Gastroesophageal sphincter (tissue), 4 donors: ENCODE measurements around the gene THSD4. TPM values are rescaled to one million over a fixed set of nuclear protein-coding genes. Genes with fewer than 3 reads are reported as not detected.

ENCODE experiments used
- ATAC-seq: fragments of 150-250 bp; one replicate; pipeline ENCODE4 v1.9.1; 2016; ENCODE audit warnings: mild to moderate bottlenecking, moderate library complexity
- H3K27ac ChIP-seq, 4 donors: fragments of 200-600 bp; sonication (generic) in 3 of 4; 1 replicate in 3 of 4; 2 replicates in 1 of 4; pipeline ENCODE4 v1.5.1; 2016 to 2019
- H3K27me3 ChIP-seq: fragments of 200-600 bp; sonication (generic); one replicate; pipeline ENCODE4 v1.5.1; 2019
- H3K36me3 ChIP-seq, 2 donors: fragments of 200-600 bp; sonication (generic); one replicate each; pipeline ENCODE4 v1.5.1; 2019; ENCODE audit warnings: control low read depth in 1 of 2
- H3K4me1 ChIP-seq, 3 donors: fragments of 200-600 bp; sonication (generic); 1 replicate in 2 of 3; 2 replicates in 1 of 3; pipeline ENCODE4 v1.5.1; 2016 to 2019; ENCODE audit warnings: control low read depth in 2 of 3
- H3K4me3 ChIP-seq, 2 donors: fragments of 200-600 bp; sonication (generic); one replicate each; pipeline ENCODE4 v1.5.1; 2019; ENCODE audit warnings: mild to moderate bottlenecking in 1 of 2, moderate library complexity in 1 of 2
- H3K9me3 ChIP-seq, 3 donors: fragments of 200-600 bp; sonication (generic); one replicate each; pipeline ENCODE4 v1.5.1; 2017 to 2019; ENCODE audit warnings: control low read depth in 2 of 3
- EP300 ChIP-seq: sonication (generic); formaldehyde crosslinking; IDR thresholded peaks from one replicate; pipeline ENCODE4 v1.6.1; 2017; ENCODE audit warnings: antibody characterized with exemption, mild to moderate bottlenecking
- POLR2A ChIP-seq, 2 donors: fragments of 450-650 bp; IDR thresholded peaks; one replicate each; pipeline ENCODE4 v1.6.1; 2017; ENCODE audit warnings: antibody characterized with exemption in 2 of 2, mild to moderate bottlenecking in 2 of 2, moderate library complexity in 1 of 2
- POLR2AphosphoS5 ChIP-seq: sonication (generic); formaldehyde crosslinking; IDR thresholded peaks from one replicate; pipeline ENCODE4 v1.6.1; 2017; ENCODE audit warnings: antibody characterized with exemption
- WGBS, 2 donors: methylation state at CpG; one replicate each; pipeline ENCODE4 v1.1.5; 2018; ENCODE audit warnings: low coverage in 1 of 2; 5-methylcytosine and 5-hydroxymethylcytosine counted together
- total RNA-seq, 4 donors: library from RNA; depleted of rRNA; stranded (reverse); fragments of >200 nt; gene quantifications; one replicate each; pipeline ENCODE4 v1.1.0, GENCODE V29; 2016
- TF ChIP-seq, protein P1 (sequence below), 4 experiments: fragments of 200-600 bp in 2 of 4; fragments of 450-650 bp in 2 of 4; sonication (generic) in 1 of 4; IDR thresholded peaks; one replicate each; pipeline ENCODE4 v1.5.1; 2017 to 2019; ENCODE audit warnings: antibody characterized with exemption in 4 of 4, mild to moderate bottlenecking in 2 of 4, moderate library complexity in 2 of 4

Gene THSD4
- total RNA-seq, 4 donors from 2014 or later = 4.6 to 28.5 (median 17.6) TPM

DNA sequence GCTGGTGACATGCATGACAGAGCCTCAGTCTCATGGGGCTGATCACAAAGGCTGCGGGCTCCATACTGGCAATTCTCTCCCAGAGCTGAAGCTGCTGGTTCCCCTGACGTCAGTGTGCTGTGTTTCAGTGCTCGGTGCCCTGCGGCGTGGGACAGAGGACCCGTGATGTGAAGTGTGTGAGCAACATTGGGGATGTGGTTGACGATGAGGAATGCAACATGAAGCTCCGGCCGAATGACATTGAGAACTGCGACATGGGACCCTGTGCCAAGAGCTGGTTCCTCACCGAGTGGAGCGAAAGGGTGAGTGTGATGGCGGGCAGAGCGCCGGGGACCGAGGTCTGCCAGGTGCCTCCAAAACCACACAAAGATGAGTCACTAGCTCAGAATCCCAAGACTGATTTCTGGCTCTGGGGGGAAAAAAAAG, 633.0 kb downstream of the THSD4 start:
- 94% methylated on average over 9 of the region's 16 CpGs; no CpG with 5 or more reads in 1 of the 2 donors for WGBS, 2 donors
- ATAC-seq = no peak
- Histone ChIP-seq H3K9me3 (no peaks in the 10 kb centered on the region), H3K27ac (no peak overlapping the region), H3K27me3 (no peaks in the 10 kb centered on the region), H3K36me3 (peaks cover 0 to 13% of the 10 kb centered on the region in 2 donors), H3K4me3 (no peak overlapping the region), H3K4me1 (no peaks in the 10 kb centered on the region)
- no peak for TF ChIP-seq EP300
- TF ChIP-seq, protein P1, sequence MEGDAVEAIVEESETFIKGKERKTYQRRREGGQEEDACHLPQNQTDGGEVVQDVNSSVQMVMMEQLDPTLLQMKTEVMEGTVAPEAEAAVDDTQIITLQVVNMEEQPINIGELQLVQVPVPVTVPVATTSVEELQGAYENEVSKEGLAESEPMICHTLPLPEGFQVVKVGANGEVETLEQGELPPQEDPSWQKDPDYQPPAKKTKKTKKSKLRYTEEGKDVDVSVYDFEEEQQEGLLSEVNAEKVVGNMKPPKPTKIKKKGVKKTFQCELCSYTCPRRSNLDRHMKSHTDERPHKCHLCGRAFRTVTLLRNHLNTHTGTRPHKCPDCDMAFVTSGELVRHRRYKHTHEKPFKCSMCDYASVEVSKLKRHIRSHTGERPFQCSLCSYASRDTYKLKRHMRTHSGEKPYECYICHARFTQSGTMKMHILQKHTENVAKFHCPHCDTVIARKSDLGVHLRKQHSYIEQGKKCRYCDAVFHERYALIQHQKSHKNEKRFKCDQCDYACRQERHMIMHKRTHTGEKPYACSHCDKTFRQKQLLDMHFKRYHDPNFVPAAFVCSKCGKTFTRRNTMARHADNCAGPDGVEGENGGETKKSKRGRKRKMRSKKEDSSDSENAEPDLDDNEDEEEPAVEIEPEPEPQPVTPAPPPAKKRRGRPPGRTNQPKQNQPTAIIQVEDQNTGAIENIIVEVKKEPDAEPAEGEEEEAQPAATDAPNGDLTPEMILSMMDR (IDR thresholded peaks at IDR 0.05) = no peak
- no peak for TF ChIP-seq POLR2A (IDR thresholded peaks at IDR 0.05)
- TF ChIP-seq POLR2AphosphoS5 = no peak

DNA sequence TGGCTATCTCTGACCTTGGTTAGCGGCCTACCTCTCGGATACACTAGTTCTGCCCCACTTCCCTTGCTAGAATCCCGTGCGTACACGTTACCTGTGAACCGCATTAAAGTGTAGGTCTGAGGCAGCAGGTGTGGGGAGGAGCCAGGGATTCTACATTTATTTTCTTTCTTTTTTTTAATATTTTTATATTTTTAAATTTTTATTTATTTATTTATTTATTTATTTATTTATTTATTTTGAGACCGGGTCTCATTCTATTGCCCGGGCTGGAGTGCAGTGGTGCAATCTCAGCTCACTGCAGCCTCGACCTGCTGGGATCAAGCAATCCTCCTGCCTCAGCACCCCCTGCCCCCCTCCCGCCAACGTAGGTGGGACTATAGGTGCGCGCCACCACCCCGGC, 634.2 kb downstream of the THSD4 start:
- TF ChIP-seq POLR2A (IDR thresholded peaks at IDR 0.05) (no peak), POLR2AphosphoS5 (no peak), EP300 (no peak)
- TF ChIP-seq, protein P1 (IDR thresholded peaks at IDR 0.05) = no peak
- H3K36me3 ChIP-seq = peaks cover 0 to 13% of the 10 kb centered on the region in 2 donors
- WGBS, 2 donors = 94 to 97% methylated on average over 4 to 9 of the region's 14 CpGs
- H3K27ac ChIP-seq = no peak overlapping the region
- no peak for ATAC-seq
- H3K9me3 ChIP-seq = no peaks in the 10 kb centered on the region
- no peaks in the 10 kb centered on the region for H3K27me3 ChIP-seq
- no peaks in the 10 kb centered on the region for H3K4me1 ChIP-seq
- H3K4me3 ChIP-seq = no peak overlapping the region

DNA sequence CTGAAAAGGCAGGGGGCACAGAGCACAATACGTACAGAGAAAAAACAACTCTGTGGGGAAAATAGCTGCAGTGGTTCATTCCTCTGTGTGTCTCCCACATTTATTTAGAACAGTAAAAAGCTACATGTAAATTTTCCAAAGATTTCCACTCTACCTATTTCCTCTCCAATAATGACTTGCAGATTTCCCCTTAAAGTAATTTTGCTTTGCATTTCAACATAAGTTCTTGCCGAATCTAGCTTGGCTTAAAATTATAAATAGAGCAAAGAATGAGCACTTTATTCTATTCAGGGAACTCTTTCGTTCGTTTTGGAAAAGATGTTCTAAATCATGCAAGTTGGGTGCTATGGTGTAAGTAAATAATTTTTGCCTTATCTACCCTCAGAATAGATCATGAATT, 636.9 kb downstream of the THSD4 start:
- Histone ChIP-seq H3K27ac (no peak overlapping the region), H3K4me1 (no peaks in the 10 kb centered on the region), H3K36me3 (peaks cover 0 to 5% of the 10 kb centered on the region in 2 donors), H3K4me3 (no peak overlapping the region), H3K9me3 (peaks cover 0 to 6% (median 0%) of the 10 kb centered on the region in 3 donors), H3K27me3 (no peaks in the 10 kb centered on the region)
- 45 to 78% methylated on average over 1 to 4 of the region's 4 CpGs for WGBS, 2 donors
- no peak for TF ChIP-seq POLR2A (IDR thresholded peaks at IDR 0.05)
- TF ChIP-seq, protein P1 (IDR thresholded peaks at IDR 0.05) = no peak
- ATAC-seq = no peak

DNA sequence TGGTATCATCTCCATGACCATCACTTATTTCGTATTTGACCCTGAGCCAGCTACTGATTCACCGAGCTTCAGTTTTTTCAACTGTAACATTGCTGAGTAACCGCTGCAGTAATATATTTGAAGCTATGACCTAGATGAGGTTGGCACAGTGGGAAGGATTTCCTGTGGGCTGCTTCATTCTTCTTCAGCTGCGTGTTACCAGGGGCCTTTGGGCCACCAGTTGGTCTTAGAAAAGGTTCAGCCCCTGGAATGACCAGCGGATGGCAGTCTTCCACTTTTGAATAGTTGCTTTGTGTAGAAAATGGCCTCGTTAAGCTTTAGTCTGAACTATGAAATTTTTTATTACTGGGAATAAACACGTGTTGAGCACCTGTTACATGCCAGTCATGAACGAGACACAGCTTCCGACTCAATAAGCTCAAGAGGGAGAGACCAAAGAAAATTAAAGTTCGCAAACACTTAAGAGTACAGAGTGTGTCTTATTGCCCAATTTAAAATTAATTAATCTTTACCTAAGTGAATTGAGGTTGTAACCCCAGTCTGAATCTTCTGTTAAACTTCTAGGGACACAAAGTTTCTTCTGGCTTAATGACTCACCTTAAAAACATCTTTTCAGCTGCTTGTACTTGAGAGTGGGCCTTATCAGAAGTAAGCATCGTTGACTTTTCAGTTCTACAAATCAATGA, 637.5 kb downstream of the THSD4 start:
- H3K27ac ChIP-seq = no peak overlapping the region
- ATAC-seq = no peak
- TF ChIP-seq, protein P1 (IDR thresholded peaks at IDR 0.05) = no peak
- TF ChIP-seq POLR2A (IDR thresholded peaks at IDR 0.05) = no peak
- TF ChIP-seq POLR2AphosphoS5 = no peak
- TF ChIP-seq EP300 = no peak
- H3K27me3 ChIP-seq = no peaks in the 10 kb centered on the region
- whole genome bisulfite sequencing, 2 donors = 49 to 71% methylated on average over 11 of the region's 11 CpGs
- H3K4me3 ChIP-seq = no peak overlapping the region
- peaks cover 0 to 6% (median 0%) of the 10 kb centered on the region in 3 donors for H3K9me3 ChIP-seq
- peaks cover 0 to 5% of the 10 kb centered on the region in 2 donors for H3K36me3 ChIP-seq
- H3K4me1 ChIP-seq = no peaks in the 10 kb centered on the region

DNA sequence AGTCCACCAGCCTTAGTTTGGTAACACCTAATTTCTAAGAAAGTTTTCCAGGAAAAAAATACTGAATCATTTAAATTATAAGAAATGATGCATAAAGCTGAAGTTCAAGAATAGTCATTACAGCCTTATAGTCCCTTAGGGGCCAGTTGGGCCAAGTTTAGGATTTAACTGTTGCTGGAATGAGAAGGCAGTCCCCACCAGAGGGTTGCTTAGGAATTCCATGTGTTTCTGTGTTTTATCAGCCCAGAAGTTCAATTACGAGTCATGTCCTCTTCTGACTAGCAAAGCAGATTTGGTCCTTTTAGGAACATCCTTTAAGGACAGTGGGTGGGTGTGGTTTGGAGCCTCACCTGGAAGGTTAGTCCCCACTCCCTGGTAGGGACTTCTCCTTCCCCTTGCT, 638.1 kb downstream of the THSD4 start:
- no peaks in the 10 kb centered on the region for H3K27me3 ChIP-seq
- H3K36me3 ChIP-seq = peaks cover 0 to 2% of the 10 kb centered on the region in 2 donors
- TF ChIP-seq EP300 (no peak), POLR2A (IDR thresholded peaks at IDR 0.05) (no peak), POLR2AphosphoS5 (no peak)
- TF ChIP-seq, protein P1 (IDR thresholded peaks at IDR 0.05) = no peak
- no peaks in the 10 kb centered on the region for H3K4me1 ChIP-seq
- WGBS, 2 donors = 78 to 80% methylated on average over 1 of the region's 1 CpG
- H3K27ac ChIP-seq = no peak overlapping the region
- H3K4me3 ChIP-seq = no peak overlapping the region
- H3K9me3 ChIP-seq = peaks cover 0 to 6% (median 0%) of the 10 kb centered on the region in 3 donors
- no peak for ATAC-seq
